Measurements from ENCODE around the gene SPON1.

SPON1 gene

GRCh38 chr11:14132312-14132711, 169.8 kb downstream of the SPON1 start:
- H3K27ac ChIP-seq: no peak overlapping the region
- no peak overlapping the region for H3K9ac ChIP-seq (ENCODE audit: insufficient read length)
- no peaks in the 10 kb centered on the region for H3K9me3 ChIP-seq (ENCODE audit: low read depth, low read length)
- TF ChIP-seq FOXP2 (optimal IDR thresholded peaks at IDR 0.05; ENCODE audit: control extremely low read depth, extremely low read length, insufficient read depth): no peak
- no peak for TF ChIP-seq POLR2AphosphoS5 (IDR thresholded peaks at IDR 0.05; ENCODE audit: borderline replicate concordance, low read depth, low read length)
- no peak for TF ChIP-seq EZH2 (IDR thresholded peaks at IDR 0.05)
- no peaks in the 10 kb centered on the region for H3K36me3 ChIP-seq (ENCODE audit: insufficient read depth, low read length)
- no peak for DNase-seq (ENCODE audit: low read depth, low spot score)
- no peak overlapping the region for H3K4me3 ChIP-seq

GRCh38 chr11:14133381-14133780, 170.9 kb downstream of the SPON1 start:
- Histone ChIP-seq H3K4me3 (no peak overlapping the region), H3K27ac (no peak overlapping the region), H3K9ac (ENCODE audit: insufficient read length) (no peak overlapping the region), H3K36me3 (ENCODE audit: insufficient read depth, low read length) (no peaks in the 10 kb centered on the region), H3K9me3 (ENCODE audit: low read depth, low read length) (no peaks in the 10 kb centered on the region)
- TF ChIP-seq POLR2AphosphoS5 (IDR thresholded peaks at IDR 0.05; ENCODE audit: borderline replicate concordance, low read depth, low read length): no peak
- no peak for TF ChIP-seq FOXP2 (optimal IDR thresholded peaks at IDR 0.05; ENCODE audit: control extremely low read depth, extremely low read length, insufficient read depth)
- TF ChIP-seq EZH2 (IDR thresholded peaks at IDR 0.05): no peak
- no peak for DNase-seq (ENCODE audit: low read depth, low spot score)

- TF ChIP-seq POLR2AphosphoS5 (IDR thresholded peaks at IDR 0.05; ENCODE audit: borderline replicate concordance, low read depth, low read length) (no peak), EZH2 (IDR thresholded peaks at IDR 0.05) (no peak), FOXP2 (optimal IDR thresholded peaks at IDR 0.05; ENCODE audit: control extremely low read depth, extremely low read length, insufficient read depth) (no peak)
- no peaks in the 10 kb centered on the region for H3K36me3 ChIP-seq (ENCODE audit: insufficient read depth, low read length)
- no peak overlapping the region for H3K9ac ChIP-seq (ENCODE audit: insufficient read length)
- H3K27ac ChIP-seq: no peak overlapping the region
- no peaks in the 10 kb centered on the region for H3K9me3 ChIP-seq (ENCODE audit: low read depth, low read length)
- no peak for DNase-seq (ENCODE audit: low read depth, low spot score)
- no peak overlapping the region for H3K4me3 ChIP-seq
Observed at GRCh38 chr11:14136561-14136960, 174.0 kb downstream of the SPON1 start.

GRCh38 chr11:14137284-14137683, 174.8 kb downstream of the SPON1 start:
- Histone ChIP-seq H3K9me3 (ENCODE audit: low read depth, low read length) (no peaks in the 10 kb centered on the region), H3K9ac (ENCODE audit: insufficient read length) (no peak overlapping the region)

DNA sequence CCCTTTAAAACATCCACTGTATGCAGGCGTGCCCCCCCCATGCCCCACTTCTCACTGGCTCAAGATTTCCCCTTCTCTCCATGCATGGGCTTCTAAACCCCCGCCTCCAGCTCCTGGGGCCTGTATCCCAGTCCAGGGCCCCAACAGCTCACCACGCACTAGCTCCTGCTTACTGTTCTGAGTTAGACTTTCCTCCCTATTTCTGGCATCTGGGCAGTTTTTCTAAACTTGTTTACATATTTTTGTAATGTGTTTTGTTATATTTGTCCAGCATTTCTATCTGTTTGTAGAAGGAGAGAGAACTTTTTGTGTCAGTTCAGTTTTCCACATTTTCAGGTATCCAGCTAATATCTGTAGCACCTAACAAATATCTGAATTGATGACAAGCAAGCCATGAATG, 178.5 kb downstream of the SPON1 start:
- DNase-seq (ENCODE audit: low read depth, low spot score): no peak
- Histone ChIP-seq H3K36me3 (ENCODE audit: insufficient read depth, low read length) (no peaks in the 10 kb centered on the region), H3K9me3 (ENCODE audit: low read depth, low read length) (no peaks in the 10 kb centered on the region), H3K4me3 (no peak overlapping the region), H3K27ac (no peak overlapping the region), H3K9ac (ENCODE audit: insufficient read length) (no peak overlapping the region)
- TF ChIP-seq FOXP2 (optimal IDR thresholded peaks at IDR 0.05; ENCODE audit: control extremely low read depth, extremely low read length, insufficient read depth) (no peak), POLR2AphosphoS5 (IDR thresholded peaks at IDR 0.05; ENCODE audit: borderline replicate concordance, low read depth, low read length) (no peak), EZH2 (IDR thresholded peaks at IDR 0.05) (no peak)

More at GRCh38 chr11:14137284-14137683, 174.8 kb downstream of the SPON1 start:
- no peak overlapping the region for H3K4me3 ChIP-seq
- no peak overlapping the region for H3K27ac ChIP-seq
- TF ChIP-seq FOXP2 (optimal IDR thresholded peaks at IDR 0.05; ENCODE audit: control extremely low read depth, extremely low read length, insufficient read depth): no peak
- H3K36me3 ChIP-seq (ENCODE audit: insufficient read depth, low read length): no peaks in the 10 kb centered on the region
- DNase-seq (ENCODE audit: low read depth, low spot score): no peak

DNA sequence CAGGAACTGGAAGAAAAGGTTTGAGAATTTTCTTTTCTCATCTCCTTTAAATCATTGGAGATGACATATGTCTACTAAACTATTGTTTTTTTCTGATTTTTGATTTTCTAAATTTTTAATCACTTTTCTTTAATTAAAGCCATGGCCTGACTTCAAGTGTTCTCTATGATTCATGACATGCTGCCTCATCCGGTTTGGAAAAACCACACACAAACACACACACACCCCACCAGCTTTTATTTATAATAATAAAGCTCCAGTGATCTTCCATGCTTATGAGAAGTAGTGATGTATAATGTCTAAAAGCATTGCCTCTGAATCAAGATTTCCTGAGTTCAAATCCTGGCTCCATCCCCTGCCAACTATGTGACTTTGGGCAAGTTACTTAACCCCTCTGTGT, 179.2 kb downstream of the SPON1 start:
- no peak overlapping the region for H3K27ac ChIP-seq
- no peak overlapping the region for H3K9ac ChIP-seq (ENCODE audit: insufficient read length)
- no peaks in the 10 kb centered on the region for H3K36me3 ChIP-seq (ENCODE audit: insufficient read depth, low read length)
- TF ChIP-seq EZH2 (IDR thresholded peaks at IDR 0.05) (no peak), FOXP2 (optimal IDR thresholded peaks at IDR 0.05; ENCODE audit: control extremely low read depth, extremely low read length, insufficient read depth) (no peak), POLR2AphosphoS5 (IDR thresholded peaks at IDR 0.05; ENCODE audit: borderline replicate concordance, low read depth, low read length) (no peak)
- no peaks in the 10 kb centered on the region for H3K9me3 ChIP-seq (ENCODE audit: low read depth, low read length)
- H3K4me3 ChIP-seq: no peak overlapping the region
- no peak for DNase-seq (ENCODE audit: low read depth, low spot score)

DNA sequence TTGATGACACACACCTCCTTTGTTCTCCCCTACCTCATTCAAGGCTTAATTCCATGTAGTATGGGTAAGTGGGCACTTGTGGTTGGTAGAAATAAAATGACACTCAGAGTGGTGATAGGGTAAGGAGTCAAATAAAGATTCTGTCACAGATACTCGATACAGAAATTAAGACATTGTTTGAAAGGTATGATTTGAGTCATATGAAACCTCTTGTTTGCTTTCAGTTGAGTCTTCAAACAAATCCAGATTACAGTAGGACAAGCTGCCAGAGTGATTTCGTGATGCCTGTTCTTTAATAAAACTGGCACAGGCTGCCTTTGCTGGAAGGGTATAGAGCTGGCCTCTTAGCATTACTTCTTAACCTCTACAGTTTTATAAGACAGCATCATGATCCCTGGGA, 182.4 kb downstream of the SPON1 start:
- Histone ChIP-seq H3K9me3 (ENCODE audit: low read depth, low read length) (no peaks in the 10 kb centered on the region), H3K27ac (no peak overlapping the region), H3K4me3 (no peak overlapping the region), H3K36me3 (ENCODE audit: insufficient read depth, low read length) (no peaks in the 10 kb centered on the region), H3K9ac (ENCODE audit: insufficient read length) (no peak overlapping the region)
- TF ChIP-seq POLR2AphosphoS5 (IDR thresholded peaks at IDR 0.05; ENCODE audit: borderline replicate concordance, low read depth, low read length) (no peak), EZH2 (IDR thresholded peaks at IDR 0.05) (no peak), FOXP2 (optimal IDR thresholded peaks at IDR 0.05; ENCODE audit: control extremely low read depth, extremely low read length, insufficient read depth) (no peak)
- no peak for DNase-seq (ENCODE audit: low read depth, low spot score)

DNA sequence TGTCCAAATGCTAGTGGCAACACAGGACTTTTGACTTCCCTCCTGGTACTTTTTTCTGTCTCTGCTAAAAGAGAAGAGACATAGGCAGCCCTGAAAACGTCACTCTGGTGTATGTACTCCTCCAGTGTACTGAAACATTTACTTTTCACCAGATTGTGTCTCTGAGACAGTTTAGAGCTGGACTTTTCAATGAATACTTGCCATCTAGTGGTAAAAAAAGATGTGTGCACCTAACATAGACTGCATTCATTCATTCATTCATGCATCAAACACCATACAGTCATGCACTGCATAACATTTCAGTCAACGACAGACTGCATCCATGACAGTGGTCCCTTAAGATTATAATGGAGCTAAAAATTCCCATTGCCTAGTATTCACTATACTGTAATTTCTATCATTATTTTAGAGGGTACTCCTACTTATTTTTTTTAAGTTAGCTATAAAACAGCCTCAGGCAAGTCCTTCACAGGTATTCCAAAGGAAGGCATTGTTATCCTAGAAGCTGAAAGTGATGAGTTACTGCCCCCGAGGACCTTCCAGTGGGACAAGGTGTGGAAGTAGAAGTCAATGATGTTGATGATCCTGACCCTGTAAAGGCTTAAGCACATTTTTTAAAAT, 186.2 kb downstream of the SPON1 start:
- TF ChIP-seq POLR2AphosphoS5 (IDR thresholded peaks at IDR 0.05; ENCODE audit: borderline replicate concordance, low read depth, low read length) (no peak), FOXP2 (optimal IDR thresholded peaks at IDR 0.05; ENCODE audit: control extremely low read depth, extremely low read length, insufficient read depth) (no peak), EZH2 (IDR thresholded peaks at IDR 0.05) (no peak)
- H3K27ac ChIP-seq: no peak overlapping the region
- H3K9ac ChIP-seq (ENCODE audit: insufficient read length): no peak overlapping the region
- no peaks in the 10 kb centered on the region for H3K36me3 ChIP-seq (ENCODE audit: insufficient read depth, low read length)
- no peak overlapping the region for H3K4me3 ChIP-seq
- peak; percentile 10 for DNase-seq (ENCODE audit: low read depth, low spot score)
- no peaks in the 10 kb centered on the region for H3K9me3 ChIP-seq (ENCODE audit: low read depth, low read length)

DNA sequence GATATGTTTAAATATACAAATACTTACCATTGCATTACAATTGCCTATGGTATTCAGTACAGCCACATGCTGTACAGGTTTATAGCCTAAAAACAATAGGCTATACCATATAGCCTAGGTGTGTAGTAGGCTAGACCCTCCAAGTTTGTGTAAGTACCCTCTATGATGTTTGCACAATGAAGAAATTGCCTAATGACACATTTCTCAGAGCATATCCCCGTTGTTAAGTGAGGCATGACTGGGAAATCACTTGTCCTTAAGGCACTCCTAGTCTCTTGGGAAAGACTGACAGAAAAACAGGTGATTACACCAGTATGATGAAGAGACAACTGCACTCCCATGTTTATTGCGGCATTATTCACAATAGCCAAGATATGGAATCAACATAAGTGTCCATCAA, 187.2 kb downstream of the SPON1 start:
- Histone ChIP-seq H3K4me3 (no peak overlapping the region), H3K27ac (no peak overlapping the region), H3K9me3 (ENCODE audit: low read depth, low read length) (no peaks in the 10 kb centered on the region), H3K36me3 (ENCODE audit: insufficient read depth, low read length) (no peaks in the 10 kb centered on the region), H3K9ac (ENCODE audit: insufficient read length) (no peak overlapping the region)
- no peak for DNase-seq (ENCODE audit: low read depth, low spot score)
- TF ChIP-seq EZH2 (IDR thresholded peaks at IDR 0.05) (no peak), POLR2AphosphoS5 (IDR thresholded peaks at IDR 0.05; ENCODE audit: borderline replicate concordance, low read depth, low read length) (no peak), FOXP2 (optimal IDR thresholded peaks at IDR 0.05; ENCODE audit: control extremely low read depth, extremely low read length, insufficient read depth) (no peak)

Measured in SK-N-MC (cell line).